GM18519 (cell line): ENCODE data around the gene UBN2.
"Not testable (repeated sequence)": the region's sequence is repeated elsewhere in the genome, so short reads cannot be mapped to it uniquely, and the experiment has no call there.

Source experiments
- ATAC-seq: cut with Tn5 transposase; IDR thresholded peaks from one replicate; pipeline ENCODE4 v1.9.1; 2021; ENCODE audit warnings: mild to moderate bottlenecking, moderate library complexity; ENCODE audit not compliant: unreplicated experiment, low FRiP score

The UBN2 gene

GRCh38 chr7:139294241-139294640 lies 63.2 kb downstream of the UBN2 start:
- no peak for ATAC-seq

- ATAC-seq: no peak
Observed at GRCh38 chr7:139294951-139295575, 64.0 kb downstream of the UBN2 start.

- ATAC-seq: no peak
Observed at GRCh38 chr7:139297795-139298194, 66.8 kb downstream of the UBN2 start.

- no peak for ATAC-seq
Observed at GRCh38 chr7:139299296-139299695, 68.3 kb downstream of the UBN2 start.

- no peak for ATAC-seq
Observed at GRCh38 chr7:139300390-139300789, 69.4 kb downstream of the UBN2 start.

GRCh38 chr7:139304517-139304916 lies 73.5 kb downstream of the UBN2 start:
- no peak for ATAC-seq

GRCh38 chr7:139317939-139318505 lies 87.0 kb downstream of the UBN2 start:
- no peak for ATAC-seq

- no peak for ATAC-seq
Observed at GRCh38 chr7:139321071-139321745, 90.2 kb downstream of the UBN2 start.

GRCh38 chr7:139324709-139325108 lies 93.7 kb downstream of the UBN2 start:
- not testable (repeated sequence) for ATAC-seq

- no peak for ATAC-seq
Observed at GRCh38 chr7:139328375-139328774, 97.3 kb downstream of the UBN2 start.

GRCh38 chr7:139329119-139329518 lies 98.1 kb downstream of the UBN2 start:
- no peak for ATAC-seq

GRCh38 chr7:139330333-139331030 lies 99.4 kb downstream of the UBN2 start:
- no peak for ATAC-seq

GRCh38 chr7:139332697-139333359 lies 101.8 kb downstream of the UBN2 start:
- no peak for ATAC-seq

GRCh38 chr7:139333443-139333842 lies 102.4 kb downstream of the UBN2 start:
- ATAC-seq: not testable (repeated sequence)

- ATAC-seq: no peak
Observed at GRCh38 chr7:139334399-139335150, 103.5 kb downstream of the UBN2 start.

GRCh38 chr7:139339025-139339424 lies 108.0 kb downstream of the UBN2 start:
- ATAC-seq: no peak

GRCh38 chr7:139339698-139340036 lies 108.6 kb downstream of the UBN2 start:
- no peak for ATAC-seq

GRCh38 chr7:139340037-139340807 lies 109.2 kb downstream of the UBN2 start:
- peak; percentile 81 for ATAC-seq

GRCh38 chr7:139340808-139341057 lies 109.7 kb downstream of the UBN2 start:
- ATAC-seq: no peak
